ENCODE data around the gene ALDH7A1.
A peak's percentile ranks its signal among the peaks of the same experiment; 100 is the strongest.

ALDH7A1 gene

GRCh38 chr5:126544087-126544740 lies 50.8 kb downstream of the ALDH7A1 start:
- Histone ChIP-seq H3K4me3 (ENCODE audit: severe bottlenecking) (no peak overlapping the region), H3K27ac (ENCODE audit: poor library complexity, severe bottlenecking) (no peak overlapping the region), H3K27me3 (ENCODE audit: insufficient read depth, poor library complexity, severe bottlenecking) (no peaks in the 10 kb centered on the region), H3K36me3 (ENCODE audit: low read depth) (peaks cover 43% of the 10 kb centered on the region), H3K9me3 (ENCODE audit: severe bottlenecking) (no peaks in the 10 kb centered on the region), H3K4me1 (ENCODE audit: insufficient read depth, poor library complexity, severe bottlenecking) (no peaks in the 10 kb centered on the region)
- TF ChIP-seq CTCF (IDR thresholded peaks at IDR 0.05; ENCODE audit: poor library complexity, severe bottlenecking), result peak; percentile 86
- DNase-seq (ENCODE audit: low spot score) (no peak), ATAC-seq (ENCODE audit: low read depth) (peak; percentile 75)

GRCh38 chr5:126543660-126544059 lies 51.4 kb downstream of the ALDH7A1 start:
- Histone ChIP-seq H3K36me3 (ENCODE audit: low read depth) (peaks cover 40% of the 10 kb centered on the region), H3K4me1 (ENCODE audit: insufficient read depth, poor library complexity, severe bottlenecking) (peaks cover 3% of the 10 kb centered on the region), H3K9me3 (ENCODE audit: severe bottlenecking) (no peaks in the 10 kb centered on the region), H3K27ac (ENCODE audit: poor library complexity, severe bottlenecking) (no peak overlapping the region), H3K4me3 (ENCODE audit: severe bottlenecking) (no peak overlapping the region), H3K27me3 (ENCODE audit: insufficient read depth, poor library complexity, severe bottlenecking) (no peaks in the 10 kb centered on the region)
- ATAC-seq (ENCODE audit: low read depth) (no peak), DNase-seq (ENCODE audit: low spot score) (no peak)
- TF ChIP-seq CTCF (IDR thresholded peaks at IDR 0.05; ENCODE audit: poor library complexity, severe bottlenecking), result no peak

GRCh38 chr5:126543009-126543408 lies 52.0 kb downstream of the ALDH7A1 start:
- no peak for ATAC-seq (ENCODE audit: low read depth)
- Histone ChIP-seq H3K27ac (ENCODE audit: poor library complexity, severe bottlenecking) (no peak overlapping the region), H3K4me1 (ENCODE audit: insufficient read depth, poor library complexity, severe bottlenecking) (peaks cover 3% of the 10 kb centered on the region), H3K9me3 (ENCODE audit: severe bottlenecking) (no peaks in the 10 kb centered on the region), H3K36me3 (ENCODE audit: low read depth) (peaks cover 38% of the 10 kb centered on the region), H3K27me3 (ENCODE audit: insufficient read depth, poor library complexity, severe bottlenecking) (no peaks in the 10 kb centered on the region), H3K4me3 (ENCODE audit: severe bottlenecking) (no peak overlapping the region)
- no peak for TF ChIP-seq CTCF (IDR thresholded peaks at IDR 0.05; ENCODE audit: poor library complexity, severe bottlenecking)
- no peak for DNase-seq (ENCODE audit: low spot score)

GRCh38 chr5:126542441-126542840 lies 52.6 kb downstream of the ALDH7A1 start:
- no peak for TF ChIP-seq CTCF (IDR thresholded peaks at IDR 0.05; ENCODE audit: poor library complexity, severe bottlenecking)
- peaks cover 33% of the 10 kb centered on the region for H3K36me3 ChIP-seq (ENCODE audit: low read depth)
- peaks cover 3% of the 10 kb centered on the region for H3K4me1 ChIP-seq (ENCODE audit: insufficient read depth, poor library complexity, severe bottlenecking)
- ATAC-seq (ENCODE audit: low read depth) (no peak), DNase-seq (ENCODE audit: low spot score) (no peak)
- no peaks in the 10 kb centered on the region for H3K27me3 ChIP-seq (ENCODE audit: insufficient read depth, poor library complexity, severe bottlenecking)
- no peak overlapping the region for H3K27ac ChIP-seq (ENCODE audit: poor library complexity, severe bottlenecking)
- no peak overlapping the region for H3K4me3 ChIP-seq (ENCODE audit: severe bottlenecking)
- no peaks in the 10 kb centered on the region for H3K9me3 ChIP-seq (ENCODE audit: severe bottlenecking)

- no peak for TF ChIP-seq CTCF (IDR thresholded peaks at IDR 0.05; ENCODE audit: poor library complexity, severe bottlenecking)
- Histone ChIP-seq H3K9me3 (ENCODE audit: severe bottlenecking) (no peaks in the 10 kb centered on the region), H3K27ac (ENCODE audit: poor library complexity, severe bottlenecking) (no peak overlapping the region), H3K36me3 (ENCODE audit: low read depth) (peaks cover 16% of the 10 kb centered on the region), H3K4me3 (ENCODE audit: severe bottlenecking) (no peak overlapping the region), H3K27me3 (ENCODE audit: insufficient read depth, poor library complexity, severe bottlenecking) (no peaks in the 10 kb centered on the region), H3K4me1 (ENCODE audit: insufficient read depth, poor library complexity, severe bottlenecking) (peaks cover 3% of the 10 kb centered on the region)
- DNase-seq (ENCODE audit: low spot score) (no peak), ATAC-seq (ENCODE audit: low read depth) (no peak)
Measured at GRCh38 chr5:126540631-126541030, 54.4 kb downstream of the ALDH7A1 start.

All from RWPE2 (cell line).